SK-N-MC (cell line): ENCODE data around the gene FLRT1.
A peak's percentile ranks its signal among the peaks of the same experiment; 100 is the strongest.

Experiments
- DNase-seq: peaks from one replicate; pipeline ENCODE4 v3.0.0-alpha.2; 2011; ENCODE audit warnings: low read depth, low spot score
- H3K27ac ChIP-seq: fragments of 200-600 bp; sonication (generic); 2 replicates; pipeline ENCODE4 v1.5.1; 2016; ENCODE audit warnings: mixed run types
- H3K36me3 ChIP-seq: fragments of 200-600 bp; sonication (generic); 2 replicates; pipeline ENCODE4 v1.6.1; 2017; ENCODE audit warnings: antibody characterized with exemption, low read length, mixed read lengths; ENCODE audit not compliant: insufficient read depth
- H3K4me3 ChIP-seq: fragments of 200-600 bp; sonication (generic); 2 replicates; pipeline ENCODE4 v1.5.1; 2016
- H3K9ac ChIP-seq: fragments of 200-600 bp; sonication (generic); 2 replicates; pipeline ENCODE4 v1.8.0; 2017; ENCODE audit warnings: mixed run types, mixed read lengths; ENCODE audit not compliant: insufficient read length
- H3K9me3 ChIP-seq: fragments of 200-600 bp; sonication (generic); 2 replicates; pipeline ENCODE4 v1.6.1; 2017; ENCODE audit warnings: low read depth, mild to moderate bottlenecking, antibody characterized with exemption, low read length, moderate library complexity, mixed read lengths
- EZH2 ChIP-seq: fragments of 200-600 bp; sonication (generic); IDR thresholded peaks from one replicate; pipeline ENCODE4 v1.6.1; 2017; ENCODE audit warnings: antibody characterized with exemption
- FOXP2 ChIP-seq: optimal IDR thresholded peaks from 2 replicates; pipeline ENCODE3; 2011; ENCODE audit warnings: mild to moderate bottlenecking, moderate library complexity; ENCODE audit not compliant: insufficient read depth; ENCODE audit errors: extremely low read length, control extremely low read depth
- POLR2AphosphoS5 ChIP-seq: IDR thresholded peaks from 2 replicates; pipeline ENCODE4 v1.6.1; 2012; ENCODE audit warnings: mild to moderate bottlenecking, low read depth, low read length, borderline replicate concordance

The FLRT1 gene

DNA sequence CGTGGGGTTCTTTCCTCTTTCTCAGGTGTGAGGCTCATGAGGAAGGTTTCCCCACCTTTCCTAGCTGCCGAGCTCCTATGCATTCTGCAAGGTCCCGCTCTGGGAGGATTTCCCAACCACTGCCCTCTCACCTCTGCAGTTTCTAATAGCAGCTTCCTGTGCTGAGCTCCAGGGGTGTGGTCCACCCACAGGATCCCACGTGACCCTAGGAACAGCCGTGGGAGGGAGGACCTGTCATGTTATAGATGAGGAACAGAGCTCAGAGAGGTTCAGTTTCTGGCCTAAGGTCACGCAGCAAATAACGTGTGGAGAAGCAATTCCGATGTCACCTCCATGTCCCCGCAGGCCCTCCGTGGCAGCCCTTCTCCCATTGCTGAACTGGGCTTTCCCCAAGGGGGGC, 38.5 kb downstream of the FLRT1 start:
- Histone ChIP-seq H3K36me3 (no peaks in the 10 kb centered on the region), H3K9ac (no peak overlapping the region), H3K27ac (no peak overlapping the region), H3K9me3 (no peaks in the 10 kb centered on the region), H3K4me3 (no peak overlapping the region)
- DNase-seq = no peak
- TF ChIP-seq FOXP2 = no peak
- no peak for TF ChIP-seq POLR2AphosphoS5
- no peak for TF ChIP-seq EZH2

- H3K9ac ChIP-seq = no peak overlapping the region
- DNase-seq = no peak
- H3K4me3 ChIP-seq = no peak overlapping the region
- H3K27ac ChIP-seq = no peak overlapping the region
- no peak for TF ChIP-seq POLR2AphosphoS5
- no peak for TF ChIP-seq EZH2
- no peak for TF ChIP-seq FOXP2
- no peaks in the 10 kb centered on the region for H3K36me3 ChIP-seq
- no peaks in the 10 kb centered on the region for H3K9me3 ChIP-seq
Measured at GRCh38 chr11:64076758-64077157, 41.0 kb downstream of the FLRT1 start.

- no peak for TF ChIP-seq EZH2
- TF ChIP-seq FOXP2 = no peak
- TF ChIP-seq POLR2AphosphoS5 = no peak
- Histone ChIP-seq H3K36me3 (no peaks in the 10 kb centered on the region), H3K9me3 (no peaks in the 10 kb centered on the region), H3K9ac (no peak overlapping the region), H3K27ac (no peak overlapping the region), H3K4me3 (no peak overlapping the region; the same call in 1 of the 2 replicates)
- no peak for DNase-seq
Measured at GRCh38 chr11:64077607-64078006, 41.9 kb downstream of the FLRT1 start.

DNA sequence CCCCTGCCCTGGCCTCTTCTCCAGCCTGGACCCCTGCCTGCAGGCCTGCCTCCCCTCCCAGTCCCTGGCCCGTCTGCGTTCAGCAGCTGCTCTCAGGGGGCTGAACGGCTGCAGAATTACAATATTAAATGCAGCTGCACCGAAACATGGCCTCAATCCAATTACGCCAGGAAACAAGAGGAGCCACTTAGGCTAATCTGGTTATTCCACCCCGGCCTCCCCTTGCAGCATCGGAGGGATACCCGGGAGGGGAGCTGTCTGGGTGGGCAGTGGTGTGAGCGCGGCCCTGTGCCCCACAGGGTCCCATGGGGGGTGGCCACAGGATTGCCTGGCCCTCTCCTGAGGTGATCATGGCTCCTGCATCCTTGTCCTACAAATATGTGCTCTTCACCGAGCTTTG, 42.6 kb downstream of the FLRT1 start:
- no peak overlapping the region for H3K9ac ChIP-seq
- no peak for DNase-seq
- no peak for TF ChIP-seq POLR2AphosphoS5
- H3K27ac ChIP-seq = peak overlapping the region; percentile 49; the same call in 1 of the 2 replicates
- H3K36me3 ChIP-seq = no peaks in the 10 kb centered on the region
- no peaks in the 10 kb centered on the region for H3K9me3 ChIP-seq
- peak overlapping the region; percentile 50 for H3K4me3 ChIP-seq

DNA sequence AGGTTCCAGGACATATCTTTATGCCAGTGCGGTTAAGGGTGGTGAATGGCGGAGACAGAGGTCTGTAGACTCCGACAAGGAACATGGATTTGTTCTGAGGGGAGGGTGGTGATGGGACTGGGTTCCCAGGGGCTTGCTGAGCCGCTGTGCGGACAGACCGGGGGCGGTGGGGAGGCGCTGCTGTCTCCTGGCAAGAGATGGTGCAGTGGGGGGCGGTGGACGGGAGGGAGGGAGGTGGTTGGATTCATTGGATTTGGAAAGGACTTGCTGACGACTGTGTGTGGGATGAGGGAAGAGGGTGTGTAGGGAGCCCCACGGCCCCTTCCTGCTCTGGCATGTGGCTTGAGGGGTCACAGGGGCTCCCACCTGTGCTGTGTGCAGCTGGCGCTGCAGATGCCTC, 43.2 kb downstream of the FLRT1 start:
- no peak for DNase-seq
- H3K9me3 ChIP-seq = no peaks in the 10 kb centered on the region
- no peaks in the 10 kb centered on the region for H3K36me3 ChIP-seq
- peak overlapping the region; percentile 49; the same call in 1 of the 2 replicates for H3K27ac ChIP-seq
- peak overlapping the region; percentile 50 for H3K4me3 ChIP-seq
- no peak overlapping the region for H3K9ac ChIP-seq
- TF ChIP-seq EZH2 = no peak
- no peak for TF ChIP-seq POLR2AphosphoS5
- no peak for TF ChIP-seq FOXP2

GRCh38 chr11:64080390-64080789, 44.7 kb downstream of the FLRT1 start:
- H3K4me3 ChIP-seq = no peak overlapping the region
- peak overlapping the region; percentile 54 for H3K27ac ChIP-seq
- H3K9ac ChIP-seq = no peak overlapping the region
- no peaks in the 10 kb centered on the region for H3K36me3 ChIP-seq
- no peaks in the 10 kb centered on the region for H3K9me3 ChIP-seq
- TF ChIP-seq POLR2AphosphoS5 (no peak), FOXP2 (no peak), EZH2 (no peak)
- DNase-seq = no peak

- Histone ChIP-seq H3K36me3 (no peaks in the 10 kb centered on the region), H3K9ac (no peak overlapping the region), H3K4me3 (no peak overlapping the region), H3K27ac (no peak overlapping the region), H3K9me3 (no peaks in the 10 kb centered on the region)
- no peak for DNase-seq
- TF ChIP-seq FOXP2 = no peak
- no peak for TF ChIP-seq POLR2AphosphoS5
- TF ChIP-seq EZH2 = no peak
Measured at GRCh38 chr11:64081745-64082442, 46.2 kb downstream of the FLRT1 start.

DNA sequence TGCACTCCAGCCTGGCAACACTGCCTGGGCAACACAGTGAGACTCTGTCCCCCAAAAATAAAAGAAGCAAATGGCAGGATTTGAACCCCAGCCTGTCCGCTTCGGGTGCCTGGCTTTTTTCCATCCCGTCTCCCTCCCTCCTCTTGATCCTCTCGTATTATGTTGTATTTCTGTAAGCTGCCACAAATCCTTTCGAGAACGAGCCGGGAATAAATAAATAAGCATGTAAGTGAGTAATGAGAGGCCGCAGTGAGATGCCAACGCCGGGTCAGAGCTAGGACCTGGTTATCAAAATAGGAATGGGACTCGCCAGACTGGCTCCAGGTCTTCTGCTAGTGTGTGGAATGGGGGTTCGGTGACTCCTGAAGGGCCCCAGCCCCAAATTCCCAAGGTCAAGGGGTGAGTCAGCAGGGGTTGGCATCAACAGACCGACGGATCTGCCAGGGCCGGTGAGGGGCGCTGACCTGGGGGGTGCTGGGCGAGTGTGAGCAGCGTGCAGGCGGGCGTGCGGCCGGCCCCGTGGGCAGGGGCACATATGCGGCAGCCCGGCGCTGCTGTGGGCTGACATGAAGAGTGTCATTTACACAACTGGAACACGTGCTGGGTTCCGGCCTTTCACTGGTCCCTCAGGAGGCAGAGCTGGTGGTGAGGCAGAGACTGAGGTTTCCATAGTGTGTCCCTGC, 47.8 kb downstream of the FLRT1 start:
- no peak for DNase-seq
- H3K36me3 ChIP-seq = no peaks in the 10 kb centered on the region
- no peaks in the 10 kb centered on the region for H3K9me3 ChIP-seq
- no peak overlapping the region for H3K27ac ChIP-seq
- TF ChIP-seq EZH2 (no peak), FOXP2 (no peak), POLR2AphosphoS5 (no peak)
- no peak overlapping the region for H3K9ac ChIP-seq
- no peak overlapping the region for H3K4me3 ChIP-seq
